ENCODE data around the gene ACTC1. TPM values are rescaled to one million over a fixed set of nuclear protein-coding genes. Genes with fewer than 3 reads are reported as not detected.
"Not testable (repeated sequence)": the region's sequence is repeated elsewhere in the genome, so short reads cannot be mapped to it uniquely, and the experiment has no call there.

The ACTC1 gene
- polyA plus RNA-seq, 1 experiment = 0.46 TPM

DNA sequence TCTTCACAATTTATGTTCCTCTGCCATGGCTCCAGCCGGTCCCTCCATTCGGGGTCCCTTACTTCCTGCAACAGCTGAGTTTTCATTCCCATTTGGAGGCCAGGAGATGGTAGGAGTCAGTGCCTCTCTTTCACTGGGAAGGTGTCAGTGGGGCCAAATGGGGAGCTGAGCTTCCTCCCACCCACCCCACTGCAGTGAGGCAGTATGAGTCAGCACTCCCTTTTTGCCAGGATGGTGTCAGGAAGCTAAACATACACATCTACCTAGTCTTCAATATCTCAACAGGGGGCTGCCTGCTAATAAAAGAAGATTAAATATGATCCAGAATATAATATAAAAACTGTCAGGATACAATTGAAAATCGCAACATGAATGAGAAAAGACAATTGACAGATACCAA is 12.7 kb upstream of the ACTC1 start:
- no peaks in the 10 kb centered on the region for H3K9me3 ChIP-seq (ENCODE audit: control insufficient read depth, insufficient read depth, low read length)
- H3K4me3 ChIP-seq (ENCODE audit: low read depth, low read length) = no peak overlapping the region
- TF ChIP-seq, protein P1, sequence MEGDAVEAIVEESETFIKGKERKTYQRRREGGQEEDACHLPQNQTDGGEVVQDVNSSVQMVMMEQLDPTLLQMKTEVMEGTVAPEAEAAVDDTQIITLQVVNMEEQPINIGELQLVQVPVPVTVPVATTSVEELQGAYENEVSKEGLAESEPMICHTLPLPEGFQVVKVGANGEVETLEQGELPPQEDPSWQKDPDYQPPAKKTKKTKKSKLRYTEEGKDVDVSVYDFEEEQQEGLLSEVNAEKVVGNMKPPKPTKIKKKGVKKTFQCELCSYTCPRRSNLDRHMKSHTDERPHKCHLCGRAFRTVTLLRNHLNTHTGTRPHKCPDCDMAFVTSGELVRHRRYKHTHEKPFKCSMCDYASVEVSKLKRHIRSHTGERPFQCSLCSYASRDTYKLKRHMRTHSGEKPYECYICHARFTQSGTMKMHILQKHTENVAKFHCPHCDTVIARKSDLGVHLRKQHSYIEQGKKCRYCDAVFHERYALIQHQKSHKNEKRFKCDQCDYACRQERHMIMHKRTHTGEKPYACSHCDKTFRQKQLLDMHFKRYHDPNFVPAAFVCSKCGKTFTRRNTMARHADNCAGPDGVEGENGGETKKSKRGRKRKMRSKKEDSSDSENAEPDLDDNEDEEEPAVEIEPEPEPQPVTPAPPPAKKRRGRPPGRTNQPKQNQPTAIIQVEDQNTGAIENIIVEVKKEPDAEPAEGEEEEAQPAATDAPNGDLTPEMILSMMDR (IDR thresholded peaks at IDR 0.05; ENCODE audit: low read depth, low read length) = no peak
- CTCF ChIA-PET = no interaction called here
- no peak for DNase-seq (ENCODE audit: low read depth, low spot score)
- H3K27me3 ChIP-seq (ENCODE audit: control insufficient read depth, insufficient read depth, low read length) = no peaks in the 10 kb centered on the region
- no peak overlapping the region for H3K27ac ChIP-seq (ENCODE audit: low read depth, low read length)
- POLR2A ChIA-PET = no interaction called here

- DNase-seq (ENCODE audit: low read depth, low spot score); CTCF ChIA-PET; H3K27ac ChIP-seq (ENCODE audit: low read depth, low read length); H3K4me3 ChIP-seq (ENCODE audit: low read depth, low read length); H3K9me3 ChIP-seq (ENCODE audit: control insufficient read depth, insufficient read depth, low read length); POLR2A ChIA-PET; H3K27me3 ChIP-seq (ENCODE audit: control insufficient read depth, insufficient read depth, low read length): not testable (repeated sequence)
Observed at GRCh38 chr15:34807241-34807640, 11.9 kb upstream of the ACTC1 start.

GRCh38 chr15:34804776-34805175 is 9.4 kb upstream of the ACTC1 start:
- ChIA-PET CTCF (no interaction called here), POLR2A (no interaction called here)
- no peak for DNase-seq (ENCODE audit: low read depth, low spot score)
- no peak overlapping the region for H3K27ac ChIP-seq (ENCODE audit: low read depth, low read length)
- no peak overlapping the region for H3K4me3 ChIP-seq (ENCODE audit: low read depth, low read length)
- H3K9me3 ChIP-seq (ENCODE audit: control insufficient read depth, insufficient read depth, low read length) = no peaks in the 10 kb centered on the region
- TF ChIP-seq, protein P1 (IDR thresholded peaks at IDR 0.05; ENCODE audit: low read depth, low read length) = no peak
- H3K27me3 ChIP-seq (ENCODE audit: control insufficient read depth, insufficient read depth, low read length) = no peaks in the 10 kb centered on the region

GRCh38 chr15:34804113-34804512 is 8.8 kb upstream of the ACTC1 start:
- TF ChIP-seq, protein P1 (IDR thresholded peaks at IDR 0.05; ENCODE audit: low read depth, low read length) = no peak
- ChIA-PET CTCF (no interaction called here), POLR2A (no interaction called here)
- no peaks in the 10 kb centered on the region for H3K9me3 ChIP-seq (ENCODE audit: control insufficient read depth, insufficient read depth, low read length)
- no peaks in the 10 kb centered on the region for H3K27me3 ChIP-seq (ENCODE audit: control insufficient read depth, insufficient read depth, low read length)
- H3K4me3 ChIP-seq (ENCODE audit: low read depth, low read length) = no peak overlapping the region
- H3K27ac ChIP-seq (ENCODE audit: low read depth, low read length) = no peak overlapping the region
- no peak for DNase-seq (ENCODE audit: low read depth, low spot score)

- TF ChIP-seq, protein P1 (IDR thresholded peaks at IDR 0.05; ENCODE audit: low read depth, low read length) = no peak
- no peak overlapping the region for H3K4me3 ChIP-seq (ENCODE audit: low read depth, low read length)
- no peak overlapping the region for H3K27ac ChIP-seq (ENCODE audit: low read depth, low read length)
- H3K27me3 ChIP-seq (ENCODE audit: control insufficient read depth, insufficient read depth, low read length) = no peaks in the 10 kb centered on the region
- no peaks in the 10 kb centered on the region for H3K9me3 ChIP-seq (ENCODE audit: control insufficient read depth, insufficient read depth, low read length)
- ChIA-PET POLR2A (no interaction called here), CTCF (no interaction called here)
- no peak for DNase-seq (ENCODE audit: low read depth, low spot score)
Observed at GRCh38 chr15:34802803-34803750, 7.7 kb upstream of the ACTC1 start.

Measured in AG04450 (cell line).